IMR-90 (cell line): ENCODE results near the gene BTN3A1. TPM values are rescaled to one million over a fixed set of nuclear protein-coding genes. Genes with fewer than 3 reads are reported as not detected.

Experiments
- ATAC-seq: fragments of 200-7000 bp; cut with Tn5 transposase; 2 replicates; pipeline ENCODE4 v1.9.1; 2020; ENCODE audit warnings: low read depth, mild to moderate bottlenecking, moderate library complexity
- BruUV-seq: library from RNA; stranded (reverse); fragments of 400-500 nt; replicated peaks from 2 replicates; lab custom pipeline; 2021; lab: Mats Ljungman, UMichigan
- CTCF ChIA-PET: fragments of 300-600 bp; formaldehyde crosslinking; extraction: SDS; loops from one replicate; lab custom pipeline; 2021; ENCODE audit warnings: antibody characterized with exemption; lab: Yijun Ruan, JAX
- POLR2A ChIA-PET: fragments of 300-600 bp; sonication (Branson Sonifier 250); formaldehyde crosslinking; loops from one replicate; lab custom pipeline; 2022; ENCODE audit warnings: antibody characterized with exemption; ENCODE audit not compliant: unreplicated experiment; lab: Charles Lee
- DNase-seq: peaks from one replicate; pipeline ENCODE4 v3.0.0; 2013
- H2AFZ ChIP-seq: replicated peaks from 2 replicates; pipeline ENCODE3; 2013; ENCODE audit warnings: low read length, mild to moderate bottlenecking; ENCODE audit not compliant: poor library complexity
- H2AK5ac ChIP-seq: 2 replicates; pipeline ENCODE4 v1.6.1; 2013; ENCODE audit warnings: low read depth, low read length, inconsistent platforms
- H2AK9ac ChIP-seq: replicated peaks from 2 replicates; pipeline ENCODE3; 2013; ENCODE audit warnings: mild to moderate bottlenecking, low read depth, low read length, moderate library complexity; ENCODE audit not compliant: poor library complexity
- H2BK120ac ChIP-seq: 2 replicates; pipeline ENCODE4 v1.6.1; 2013; ENCODE audit warnings: low read depth, low read length, inconsistent platforms
- H2BK15ac ChIP-seq: 3 replicates; pipeline ENCODE4 v1.6.1; 2013; ENCODE audit warnings: low read depth, low read length, inconsistent platforms
- H2BK20ac ChIP-seq: 2 replicates; pipeline ENCODE4 v1.6.1; 2013; ENCODE audit warnings: low read depth, mild to moderate bottlenecking, inconsistent platforms, low read length, moderate library complexity
- H2BK5ac ChIP-seq: 2 replicates; pipeline ENCODE4 v1.6.1; 2013; ENCODE audit warnings: mild to moderate bottlenecking, low read depth, low read length, inconsistent platforms; ENCODE audit not compliant: poor library complexity, severe bottlenecking
- H3K14ac ChIP-seq: replicated peaks from 2 replicates; pipeline ENCODE4 v1.6.1; 2013; ENCODE audit warnings: low read depth, low read length, inconsistent platforms
- H3K18ac ChIP-seq: 2 replicates; pipeline ENCODE4 v1.6.1; 2013; ENCODE audit warnings: low read depth, low read length, control low read depth
- H3K23ac ChIP-seq: 2 replicates; pipeline ENCODE4 v1.6.1; 2013; ENCODE audit warnings: low read depth, low read length, inconsistent platforms
- H3K27ac ChIP-seq: 2 replicates; pipeline ENCODE4 v1.5.1; 2013; ENCODE audit warnings: mild to moderate bottlenecking, control low read depth, low read length; ENCODE audit not compliant: insufficient read depth
- H3K27me3 ChIP-seq: 2 replicates; pipeline ENCODE4 v1.6.1; 2013; ENCODE audit warnings: low read length; ENCODE audit not compliant: control insufficient read depth, insufficient read depth
- H3K36me3 ChIP-seq: 2 replicates; pipeline ENCODE4 v1.6.1; 2013; ENCODE audit warnings: low read length, mixed read lengths; ENCODE audit not compliant: control insufficient read depth, insufficient read depth
- H3K4ac ChIP-seq: 2 replicates; pipeline ENCODE4 v1.6.1; 2013; ENCODE audit warnings: low read depth, low read length, inconsistent platforms
- H3K4me1 ChIP-seq: 2 replicates; pipeline ENCODE4 v1.6.1; 2013; ENCODE audit warnings: low read length, mixed read lengths; ENCODE audit not compliant: control insufficient read depth, insufficient read depth
- H3K4me2 ChIP-seq: 2 replicates; pipeline ENCODE4 v1.6.1; 2013; ENCODE audit warnings: low read depth, mild to moderate bottlenecking, control low read depth, low read length, moderate library complexity
- H3K4me3 ChIP-seq: 2 replicates; pipeline ENCODE4 v1.5.1; 2013; ENCODE audit warnings: low read depth, mild to moderate bottlenecking, control low read depth, low read length, moderate library complexity; ENCODE audit not compliant: insufficient read depth
- H3K56ac ChIP-seq: 2 replicates; pipeline ENCODE4 v1.6.1; 2013; ENCODE audit warnings: low read length, inconsistent platforms; ENCODE audit not compliant: insufficient read depth; ENCODE audit errors: extremely low read depth
- H3K79me1 ChIP-seq, 2 experiments: 2 replicates each; pipeline ENCODE4 v1.6.1; 2013; ENCODE audit warnings: low read length in 2 of 2, inconsistent platforms in 1 of 2, low read depth in 1 of 2
- H3K9ac ChIP-seq: 2 replicates; pipeline ENCODE4 v1.6.1; 2013; ENCODE audit warnings: low read depth, low read length, control low read depth
- H3K9me1 ChIP-seq: 2 replicates; pipeline ENCODE4 v1.6.1; 2013; ENCODE audit warnings: low read length, inconsistent platforms; ENCODE audit not compliant: insufficient read depth
- H3K9me3 ChIP-seq: 2 replicates; pipeline ENCODE4 v1.6.1; 2013; ENCODE audit warnings: low read length; ENCODE audit not compliant: control insufficient read depth, insufficient read depth
- H4K20me1 ChIP-seq: 2 replicates; pipeline ENCODE4 v1.6.1; 2013; ENCODE audit warnings: low read length, inconsistent platforms; ENCODE audit not compliant: insufficient read depth
- H4K5ac ChIP-seq: 2 replicates; pipeline ENCODE4 v1.6.1; 2013; ENCODE audit warnings: mild to moderate bottlenecking, low read depth, low read length, control low read depth
- H4K8ac ChIP-seq, 2 experiments: 2 replicates each; pipeline ENCODE4 v1.6.1; 2013; ENCODE audit warnings: low read depth in 2 of 2, low read length in 2 of 2, control low read depth in 1 of 2, inconsistent platforms in 1 of 2
- H4K91ac ChIP-seq: 2 replicates; pipeline ENCODE4 v1.6.1; 2013; ENCODE audit warnings: low read depth, low read length, inconsistent platforms; ENCODE audit not compliant: insufficient read depth
- NFE2L2 ChIP-seq: fragments of 150-350 bp; IDR thresholded peaks from 2 replicates; pipeline ENCODE4 v1.6.1; 2016; ENCODE audit warnings: low read depth, mild to moderate bottlenecking, low read length
- USF2 ChIP-seq: fragments of 150-350 bp; IDR thresholded peaks from 2 replicates; pipeline ENCODE4 v1.6.1; 2017; ENCODE audit warnings: mild to moderate bottlenecking, antibody characterized with exemption, low read length, low read depth
- WGBS, 2 experiments: methylation state at CpG; one replicate each; pipeline versions ENCODE4 v1.1.5 to v1.1.7; 2013; ENCODE audit warnings: missing lambda C conversion rate in 2 of 2; ENCODE audit not compliant: insufficient read length in 1 of 2; ENCODE audit errors: extremely low coverage in 2 of 2; 5-methylcytosine and 5-hydroxymethylcytosine counted together
- dilution Hi-C: fragments of 300-500 bp; cut with HindIII; formaldehyde crosslinking; loops from one replicate; pipeline ENCODE4 v1.14.3; 2018; ENCODE audit warnings: low sequenced_read_pairs; ENCODE audit not compliant: unreplicated experiment
- in situ Hi-C: fragments of 300-500 bp; cut with MboI; formaldehyde crosslinking; loops from 3 replicates; pipeline ENCODE4 v1.14.3; 2019; ENCODE audit warnings: low sequenced_read_pairs, inconsistent platforms, mixed read lengths
- intact Hi-C: fragments of 100-400 bp; cut with micrococcal nuclease; formaldehyde crosslinking; loops from 2 replicates; pipeline ENCODE4 v1.10.0; 2022
- polyA plus RNA-seq, 3 experiments: library from polyadenylated mRNA; depleted of rRNA; stranded (reverse); fragments of >200 nt; gene quantifications; 2 replicates each; pipeline ENCODE4 v1.2.3, GENCODE V29; 2012; ENCODE audit warnings: low replicate concordance in 1 of 3
- total RNA-seq: library from RNA; depleted of rRNA; stranded (reverse); fragments of >200 nt; gene quantifications from 2 replicates; pipeline ENCODE4 v1.2.3, GENCODE V29; 2012

BTN3A1 gene
- total and polyA plus RNA-seq, 2 of the 4 experiments (the other 2 are of a cell fraction) = 14.4 to 16.5 TPM

GRCh38 chr6:26360451-26361416, 41.3 kb upstream of the BTN3A1 start (continued):
- TF ChIP-seq USF2 = no peak

GRCh38 chr6:26361544-26361943, 40.5 kb upstream of the BTN3A1 start:
- Histone ChIP-seq H2BK120ac (no peak overlapping the region), H3K14ac (no peak overlapping the region), H3K9ac (no peak overlapping the region), H2BK20ac (no peak overlapping the region), H2BK5ac (no peak overlapping the region), H2AK5ac (no peak overlapping the region), H3K4me3 (no peak overlapping the region), H3K9me3 (no peaks in the 10 kb centered on the region), H4K5ac (no peak overlapping the region), H3K36me3 (no peaks in the 10 kb centered on the region), H3K4me2 (no peak overlapping the region), H3K18ac (no peak overlapping the region), H3K4ac (no peak overlapping the region), H2AFZ (no peak overlapping the region), H2AK9ac (no peak overlapping the region), H3K27me3 (no peaks in the 10 kb centered on the region), H3K23ac (no peak overlapping the region), H4K91ac (no peak overlapping the region), H2BK15ac (no peak overlapping the region), H3K79me1 (peaks cover 0 to 6% of the 10 kb centered on the region in 2 experiments; a peak in 2 of 4 replicates), H4K8ac (no peak overlapping the region), H4K20me1 (no peaks in the 10 kb centered on the region), H3K27ac (no peak overlapping the region), H3K9me1 (peaks cover 4% of the 10 kb centered on the region; the same call in 1 of the 2 replicates), H3K4me1 (peaks cover 8% of the 10 kb centered on the region), H3K56ac (no peak overlapping the region)
- CTCF ChIA-PET = no interaction called here
- intact Hi-C loops = no loop called here
- WGBS, 2 experiments = 100% methylated on average over 1 of the region's 5 CpGs; no CpG with 5 or more reads in 1 of the 2 experiments
- in situ Hi-C loops = no loop called here
- ATAC-seq (no peak), DNase-seq (no peak)
- POLR2A ChIA-PET = no interaction called here
- TF ChIP-seq NFE2L2 = no peak
- dilution Hi-C loops = no loop called here
- BruUV-seq = no TSS peak
